IPS DF 19.7 (cell line): ENCODE data around the gene GNA14.
"Not testable (repeated sequence)": the region's sequence is repeated elsewhere in the genome, so short reads cannot be mapped to it uniquely, and the experiment has no call there.

Experiments
- DNase-seq: peaks from one replicate; pipeline ENCODE4 v3.0.0-alpha.2; 2013; ENCODE audit warnings: low read depth, low spot score

GNA14 gene

GRCh38 chr9:77489405-77490163, 158.5 kb downstream of the GNA14 start:
- DNase-seq = not testable (repeated sequence)

GRCh38 chr9:77488439-77489126, 159.5 kb downstream of the GNA14 start:
- DNase-seq = no peak

- DNase-seq = no peak
Observed at GRCh38 chr9:77486968-77487367, 161.2 kb downstream of the GNA14 start.

- no peak for DNase-seq
Observed at GRCh38 chr9:77486463-77486862, 161.7 kb downstream of the GNA14 start.

GRCh38 chr9:77475641-77476473, 172.3 kb downstream of the GNA14 start:
- no peak for DNase-seq

GRCh38 chr9:77474936-77475335, 173.2 kb downstream of the GNA14 start:
- DNase-seq = no peak

GRCh38 chr9:77472646-77473045, 175.5 kb downstream of the GNA14 start:
- no peak for DNase-seq

GRCh38 chr9:77471572-77471971, 176.6 kb downstream of the GNA14 start:
- no peak for DNase-seq

GRCh38 chr9:77469515-77470231, 178.4 kb downstream of the GNA14 start:
- DNase-seq = no peak

GRCh38 chr9:77464661-77465060, 183.5 kb downstream of the GNA14 start:
- no peak for DNase-seq

- DNase-seq = no peak
Observed at GRCh38 chr9:77463151-77463550, 185.0 kb downstream of the GNA14 start.

GRCh38 chr9:77462066-77462465, 186.1 kb downstream of the GNA14 start:
- DNase-seq = no peak

GRCh38 chr9:77460938-77461337, 187.2 kb downstream of the GNA14 start:
- DNase-seq = no peak

- no peak for DNase-seq
Observed at GRCh38 chr9:77457916-77458592, 190.1 kb downstream of the GNA14 start.

- DNase-seq = peak; percentile 57
Observed at GRCh38 chr9:77456829-77457437, 191.2 kb downstream of the GNA14 start.

- no peak for DNase-seq
Observed at GRCh38 chr9:77455312-77455927, 192.7 kb downstream of the GNA14 start.

- DNase-seq = no peak
Observed at GRCh38 chr9:77454663-77455062, 193.5 kb downstream of the GNA14 start.

GRCh38 chr9:77453825-77454647, 194.1 kb downstream of the GNA14 start:
- DNase-seq = no peak

GRCh38 chr9:77451507-77451906, 196.6 kb downstream of the GNA14 start:
- no peak for DNase-seq
